Liver (tissue), 9 donors: ENCODE data around the gene TSPAN13. TPM values are rescaled to one million over a fixed set of nuclear protein-coding genes. Genes with fewer than 3 reads are reported as not detected.

Experiments
- DNase-seq: peaks from one replicate; pipeline ENCODE4 v3.0.0-alpha.2; 2017; ENCODE audit warnings: low spot score
- H3K27ac ChIP-seq, 2 donors: one replicate each; pipeline ENCODE4 v1.7.0; 2013; ENCODE audit warnings: inconsistent platforms in 2 of 2, low read length in 2 of 2, control low read depth in 1 of 2, low read depth in 1 of 2, mild to moderate bottlenecking in 1 of 2
- H3K27me3 ChIP-seq, 4 donors: one replicate each; pipeline versions ENCODE4 v1.6.1 to v1.7.0; 2013; ENCODE audit warnings: low read length in 3 of 4, inconsistent platforms in 1 of 4, mild to moderate bottlenecking in 1 of 4, moderate library complexity in 1 of 4; ENCODE audit not compliant: control insufficient read depth in 4 of 4, insufficient read depth in 4 of 4
- H3K36me3 ChIP-seq, 4 donors: one replicate each; pipeline versions ENCODE4 v1.6.1 to v1.7.0; 2013; ENCODE audit warnings: low read length in 3 of 4, mild to moderate bottlenecking in 3 of 4, low read depth in 1 of 4, moderate library complexity in 1 of 4; ENCODE audit not compliant: control insufficient read depth in 4 of 4, insufficient read depth in 3 of 4
- H3K4me1 ChIP-seq, 4 donors: one replicate each; pipeline versions ENCODE4 v1.6.1 to v1.7.0; 2013; ENCODE audit warnings: low read length in 3 of 4, mild to moderate bottlenecking in 3 of 4, moderate library complexity in 1 of 4; ENCODE audit not compliant: control insufficient read depth in 4 of 4, insufficient read depth in 4 of 4
- H3K4me3 ChIP-seq, 3 donors: one replicate each; pipeline versions ENCODE4 v1.6.1 to v1.7.0; 2013; ENCODE audit warnings: low read length in 3 of 3, control low read depth in 1 of 3, low read depth in 1 of 3, mild to moderate bottlenecking in 1 of 3
- H3K9ac ChIP-seq, 2 donors: one replicate each; pipeline ENCODE4 v1.7.0; 2013; ENCODE audit warnings: low read length in 2 of 2, mild to moderate bottlenecking in 2 of 2, moderate library complexity in 2 of 2, control low read depth in 1 of 2, low read depth in 1 of 2
- H3K9me3 ChIP-seq, 4 donors: one replicate each; pipeline versions ENCODE4 v1.6.1 to v1.7.0; 2013; ENCODE audit warnings: low read length in 3 of 4; ENCODE audit not compliant: control insufficient read depth in 4 of 4
- ATF3 ChIP-seq: IDR thresholded peaks from 2 replicates; pipeline ENCODE4 v1.6.1; 2016; ENCODE audit warnings: antibody characterized with exemption
- CTCF ChIP-seq: fragments of 150-350 bp; IDR thresholded peaks from 2 replicates; pipeline ENCODE4 v1.5.1; 2017; ENCODE audit warnings: improper control_type of control experiment, low read depth, low read length; ENCODE audit not compliant: missing input control
- EGR1 ChIP-seq, 2 donors: IDR thresholded peaks; 2 replicates each; pipeline ENCODE4 v1.6.1; 2016 to 2018; ENCODE audit warnings: antibody characterized with exemption in 2 of 2, low read depth in 2 of 2
- FOXA1 ChIP-seq: IDR thresholded peaks from 2 replicates; pipeline ENCODE4 v1.6.1; 2016; ENCODE audit warnings: antibody characterized with exemption
- FOXA2 ChIP-seq: IDR thresholded peaks from 2 replicates; pipeline ENCODE4 v1.6.1; 2016; ENCODE audit warnings: antibody characterized with exemption
- GABPA ChIP-seq, 2 donors: IDR thresholded peaks in 1 of 2; conservative IDR thresholded peaks in 1 of 2; 2 replicates each; pipeline ENCODE4 v1.6.1; 2016; ENCODE audit warnings: antibody characterized with exemption in 2 of 2, mild to moderate bottlenecking in 1 of 2, moderate library complexity in 1 of 2
- HNF4G ChIP-seq: IDR thresholded peaks from 2 replicates; pipeline ENCODE4 v1.6.1; 2016; ENCODE audit warnings: antibody characterized with exemption
- JUND ChIP-seq, 2 donors: IDR thresholded peaks; 2 replicates each; pipeline ENCODE4 v1.6.1; 2016; ENCODE audit warnings: antibody characterized with exemption in 2 of 2
- MAX ChIP-seq: IDR thresholded peaks from 2 replicates; pipeline ENCODE4 v1.6.1; 2016; ENCODE audit warnings: antibody characterized with exemption
- NR2F2 ChIP-seq: IDR thresholded peaks from 2 replicates; pipeline ENCODE4 v1.6.1; 2016; ENCODE audit warnings: antibody characterized with exemption
- RAD21 ChIP-seq, 2 donors: IDR thresholded peaks; 2 replicates each; pipeline ENCODE4 v1.6.1; 2016; ENCODE audit warnings: antibody characterized with exemption in 2 of 2, mild to moderate bottlenecking in 2 of 2
- REST ChIP-seq: IDR thresholded peaks from 2 replicates; pipeline ENCODE4 v1.6.1; 2016; ENCODE audit warnings: antibody characterized with exemption, mild to moderate bottlenecking
- RXRA ChIP-seq, 2 donors: IDR thresholded peaks; 2 replicates each; pipeline ENCODE4 v1.6.1; 2017 to 2018; ENCODE audit warnings: antibody characterized with exemption in 2 of 2, mild to moderate bottlenecking in 1 of 2
- SP1 ChIP-seq: IDR thresholded peaks from 2 replicates; pipeline ENCODE4 v1.6.1; 2018; ENCODE audit warnings: antibody characterized with exemption, mild to moderate bottlenecking
- TAF1 ChIP-seq: conservative IDR thresholded peaks from 2 replicates; pipeline ENCODE4 v1.6.1; 2016; ENCODE audit warnings: antibody characterized with exemption, mild to moderate bottlenecking
- YY1 ChIP-seq: IDR thresholded peaks from 2 replicates; pipeline ENCODE4 v1.6.1; 2016; ENCODE audit warnings: antibody characterized with exemption, mild to moderate bottlenecking
- ZBTB33 ChIP-seq: IDR thresholded peaks from 2 replicates; pipeline ENCODE4 v1.6.1; 2016; ENCODE audit warnings: antibody characterized with exemption
- WGBS: extraction: QIAGEN DNeasy Blood & Tissue Kit; methylation state at CpG from one replicate; pipeline ENCODE4 v1.1.7; 2013; 5-methylcytosine and 5-hydroxymethylcytosine counted together
- polyA plus RNA-seq, 2 donors: library from polyadenylated mRNA; stranded (reverse) in 1 of 2; unstranded in 1 of 2; fragments of 200-250 nt in 1 of 2; fragments of >200 nt in 1 of 2; fragmentation: Nextera tagmentation in 1 of 2; extraction: Ambion mirVana in 1 of 2; gene quantifications; one replicate each; pipeline versions ENCODE4 v1.2.1 to v1.2.3, GENCODE V29; 2013 to 2015
- total RNA-seq, 2 donors: library from RNA; depleted of rRNA; stranded (reverse); fragments of >200 nt; gene quantifications; one replicate each; pipeline ENCODE4 v1.2.3, GENCODE V29; 2014
- donor health status: healthy.
- donor health status: healthy.
- donor health status: healthy.
- donor health status: healthy.
- donor health status: healthy.

The TSPAN13 gene
- total and polyA plus RNA-seq, 4 donors, result 8.9 to 24.4 (median 15.8) TPM

GRCh38 chr7:16785321-16785720 is 31.8 kb downstream of the TSPAN13 start (continued):
- TF ChIP-seq ATF3, result no peak

- no peaks in the 10 kb centered on the region for H3K4me1 ChIP-seq
- H3K27me3 ChIP-seq, result no peaks in the 10 kb centered on the region
- no peaks in the 10 kb centered on the region for H3K9me3 ChIP-seq
- no peak overlapping the region for H3K27ac ChIP-seq
- TF ChIP-seq REST, result no peak
- no peak for TF ChIP-seq GABPA (IDR thresholded peaks at IDR 0.05 in 1 of 2, conservative IDR thresholded peaks at IDR 0.05 in 1 of 2)
- TF ChIP-seq NR2F2, result no peak
- no peak for TF ChIP-seq ZBTB33
- no peak for TF ChIP-seq RXRA (IDR thresholded peaks at IDR 0.05)
- no peak for TF ChIP-seq EGR1 (IDR thresholded peaks at IDR 0.05; ENCODE audit: low read depth in 2 of 2)
- TF ChIP-seq MAX, result no peak
- no peak for TF ChIP-seq HNF4G
- no peak for TF ChIP-seq TAF1
- TF ChIP-seq SP1, result no peak
- no peak for DNase-seq
- no peak overlapping the region for H3K4me3 ChIP-seq
- no peaks in the 10 kb centered on the region for H3K36me3 ChIP-seq
- 87% methylated on average over 2 of the region's 2 CpGs for WGBS
- no peak overlapping the region for H3K9ac ChIP-seq
Observed at GRCh38 chr7:16785846-16786245, 32.3 kb downstream of the TSPAN13 start.

GRCh38 chr7:16786257-16786656 is 32.7 kb downstream of the TSPAN13 start:
- Histone ChIP-seq H3K27me3 (no peaks in the 10 kb centered on the region), H3K4me1 (no peaks in the 10 kb centered on the region), H3K36me3 (no peaks in the 10 kb centered on the region), H3K9me3 (no peaks in the 10 kb centered on the region), H3K9ac (no peak overlapping the region), H3K27ac (no peak overlapping the region), H3K4me3 (no peak overlapping the region)
- WGBS, result 76% methylated on average over 4 of the region's 4 CpGs
- no peak for DNase-seq
- TF ChIP-seq JUND (IDR thresholded peaks at IDR 0.05) (no peak), RAD21 (IDR thresholded peaks at IDR 0.05) (no peak), FOXA1 (no peak), TAF1 (no peak), SP1 (no peak), ZBTB33 (no peak), HNF4G (no peak), EGR1 (IDR thresholded peaks at IDR 0.05; ENCODE audit: low read depth in 2 of 2) (no peak), CTCF (no peak), MAX (no peak), FOXA2 (no peak), REST (no peak), YY1 (no peak), GABPA (IDR thresholded peaks at IDR 0.05 in 1 of 2, conservative IDR thresholded peaks at IDR 0.05 in 1 of 2) (no peak)
